GM11168 (cell line): ENCODE measurements around the gene RCAN1.
"Not testable (repeated sequence)": the region's sequence is repeated elsewhere in the genome, so short reads cannot be mapped to it uniquely, and the experiment has no call there.

Source experiments
- in situ Hi-C: fragments of 300-500 bp; cut with MboI; formaldehyde crosslinking; loops from one replicate; pipeline ENCODE4 v1.12.0; 2022; ENCODE audit warnings: low sequenced_read_pairs; ENCODE audit not compliant: unreplicated experiment

The RCAN1 gene

DNA sequence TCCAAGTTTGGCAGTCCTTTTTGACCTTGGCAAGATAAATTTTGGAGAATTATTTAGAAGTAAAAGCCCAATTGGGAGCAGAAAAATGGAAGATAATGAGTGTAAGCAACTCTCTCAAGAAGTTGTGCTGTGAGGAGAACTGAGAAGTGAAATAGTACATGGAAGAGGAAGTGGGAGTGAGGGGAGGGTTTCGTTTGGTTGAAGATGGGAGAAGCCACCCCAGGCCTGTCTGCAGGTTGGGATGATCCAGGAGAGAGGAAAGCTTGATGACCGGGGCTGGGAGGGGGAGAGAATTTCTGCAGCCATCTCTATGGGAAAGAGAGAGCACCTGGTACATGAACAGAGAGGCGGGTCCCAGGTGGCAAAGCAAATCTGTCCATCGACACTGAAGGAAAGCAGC lies 8.6 kb upstream of the RCAN1 start:
- in situ Hi-C loops: no loop called here

DNA sequence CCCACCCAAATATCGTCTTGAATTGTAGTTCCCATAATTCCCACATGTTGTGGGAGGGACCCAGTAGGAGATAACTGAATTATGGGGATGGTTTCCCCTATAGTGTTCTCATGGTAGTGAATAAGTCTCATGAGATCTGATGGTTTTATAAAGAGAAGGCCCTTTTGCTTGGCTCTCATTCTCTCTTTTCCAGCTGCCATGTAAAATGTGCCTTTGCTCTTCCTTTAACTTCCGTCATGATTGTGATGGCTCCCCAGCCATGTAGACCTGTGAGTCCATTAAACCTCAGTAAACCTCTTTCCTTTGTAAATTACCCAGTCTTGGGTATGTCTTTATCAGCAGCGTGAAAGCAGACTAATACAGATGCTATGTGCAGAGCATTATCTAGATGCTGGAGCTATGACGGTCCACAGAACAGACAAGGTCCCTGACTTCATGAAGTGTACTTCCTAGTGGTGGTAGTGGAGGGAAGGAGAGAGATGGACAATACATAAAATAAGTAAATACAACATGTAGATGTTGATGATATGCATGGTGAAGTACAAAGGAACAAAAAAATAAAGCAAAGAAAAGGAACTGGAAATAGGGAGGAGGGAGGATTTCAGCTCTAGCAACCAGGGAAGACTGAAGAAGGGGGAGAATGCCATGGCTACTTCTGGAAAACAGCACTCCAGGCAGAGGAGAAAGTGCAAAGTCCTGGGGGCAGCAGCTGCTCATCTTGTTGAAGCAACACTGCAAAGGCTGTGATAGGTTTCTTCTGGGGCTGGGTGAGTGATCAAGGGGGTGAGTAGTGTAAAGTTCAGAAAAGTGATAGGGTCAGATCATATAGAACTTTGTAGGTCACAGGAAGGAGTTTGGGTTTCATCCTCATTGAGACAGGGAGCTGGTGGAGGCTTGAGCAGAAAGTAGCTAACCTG lies 6.8 kb upstream of the RCAN1 start:
- in situ Hi-C loops: no loop called here

- in situ Hi-C loops: no loop called here
These were observed 5.1 kb upstream of the RCAN1 start for GRCh38 chr21:34619841-34620665.

DNA sequence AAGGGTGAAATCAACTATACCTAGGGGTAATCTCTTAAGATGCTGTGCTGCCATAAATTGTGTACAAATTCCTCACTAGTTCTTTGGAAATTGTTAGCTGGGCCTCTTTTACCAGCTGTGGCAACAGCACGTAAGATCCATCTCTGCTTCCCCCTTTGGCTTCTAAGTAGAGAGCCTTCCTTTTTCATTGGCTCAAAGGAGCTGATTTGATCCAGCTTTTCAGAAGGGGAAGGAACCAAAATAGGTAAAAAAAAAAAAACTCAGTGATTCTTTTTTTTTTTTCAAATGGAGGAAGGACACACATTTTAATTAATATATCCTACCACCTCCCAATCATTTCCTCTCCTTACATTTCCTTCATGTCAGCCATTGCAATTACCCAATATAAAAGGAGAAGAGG lies 4.0 kb upstream of the RCAN1 start:
- in situ Hi-C loops: no loop called here

GRCh38 chr21:34617753-34618339 lies 2.9 kb upstream of the RCAN1 start:
- in situ Hi-C loops: no loop called here

- in situ Hi-C loops: no loop called here
These were observed 538 bp upstream of the RCAN1 start for GRCh38 chr21:34615487-34615814.

GRCh38 chr21:34613679-34614627 lies 960 bp downstream of the RCAN1 start:
- in situ Hi-C loops: no loop called here

DNA sequence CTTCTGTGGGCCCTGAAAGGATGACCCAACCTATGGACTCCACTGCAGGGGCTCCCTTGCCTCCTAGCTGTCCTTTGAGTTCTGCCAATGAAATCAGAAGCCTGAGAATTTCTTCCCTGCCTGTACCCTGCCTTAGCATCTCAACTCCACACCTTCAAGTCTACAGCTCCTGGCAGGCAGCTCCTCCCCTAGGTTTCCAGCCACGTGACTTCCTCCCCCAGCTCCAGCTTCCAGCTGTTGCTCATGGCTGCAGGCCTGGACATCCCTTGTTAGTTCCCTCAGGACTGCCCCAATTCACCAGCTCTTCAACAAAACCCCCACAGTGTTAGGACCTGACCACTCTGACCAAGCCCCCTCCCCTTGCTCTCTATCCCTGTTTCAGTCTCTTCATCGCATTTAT lies 2.4 kb downstream of the RCAN1 start:
- in situ Hi-C loops: no loop called here

- in situ Hi-C loops: no loop called here
These were observed 2.9 kb downstream of the RCAN1 start for GRCh38 chr21:34612056-34612455.

- in situ Hi-C loops: no loop called here
These were observed 3.4 kb downstream of the RCAN1 start for GRCh38 chr21:34611528-34611927.

GRCh38 chr21:34609933-34610549 lies 4.9 kb downstream of the RCAN1 start:
- in situ Hi-C loops: no loop called here

GRCh38 chr21:34609244-34609932 lies 5.5 kb downstream of the RCAN1 start:
- in situ Hi-C loops: no loop called here

DNA sequence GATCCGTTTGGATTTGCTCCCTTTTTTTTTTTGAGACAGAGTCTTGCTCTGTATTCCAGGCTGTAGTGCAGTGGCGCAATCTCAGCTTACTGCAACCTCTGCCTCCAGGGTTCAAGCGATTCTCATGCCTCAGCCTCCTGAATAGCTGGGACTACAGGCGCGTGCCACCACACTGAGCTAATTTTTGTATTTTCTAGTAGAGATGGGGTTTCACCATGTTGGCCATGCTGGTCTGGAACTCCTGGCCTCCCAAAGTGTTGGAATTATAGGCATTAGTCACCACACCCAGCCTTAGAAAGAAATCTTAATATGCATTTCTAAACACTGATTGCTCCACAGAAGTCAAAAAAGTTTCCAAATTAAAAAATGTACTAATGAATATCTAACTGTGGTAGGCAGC lies 7.5 kb downstream of the RCAN1 start:
- in situ Hi-C loops: not testable (repeated sequence)

DNA sequence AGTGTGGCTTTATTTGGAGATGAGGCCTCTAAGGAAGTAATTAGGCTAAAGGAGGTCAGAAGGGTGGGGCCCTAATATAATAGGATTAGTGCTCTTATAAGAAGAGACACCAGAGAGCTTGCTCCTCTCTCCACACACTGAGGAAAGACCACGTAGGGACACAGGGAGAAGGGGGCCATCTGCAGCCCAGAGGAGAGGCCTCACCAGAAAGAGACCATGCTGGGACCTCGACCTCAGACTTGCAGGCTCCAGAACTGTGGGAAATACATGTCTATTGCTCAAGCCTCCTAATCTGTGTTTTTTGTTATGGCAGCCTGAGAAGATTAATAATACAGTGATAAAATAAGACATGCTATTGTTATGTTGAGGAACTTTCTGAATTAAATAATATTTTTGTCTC lies 8.3 kb downstream of the RCAN1 start:
- in situ Hi-C loops: no loop called here

DNA sequence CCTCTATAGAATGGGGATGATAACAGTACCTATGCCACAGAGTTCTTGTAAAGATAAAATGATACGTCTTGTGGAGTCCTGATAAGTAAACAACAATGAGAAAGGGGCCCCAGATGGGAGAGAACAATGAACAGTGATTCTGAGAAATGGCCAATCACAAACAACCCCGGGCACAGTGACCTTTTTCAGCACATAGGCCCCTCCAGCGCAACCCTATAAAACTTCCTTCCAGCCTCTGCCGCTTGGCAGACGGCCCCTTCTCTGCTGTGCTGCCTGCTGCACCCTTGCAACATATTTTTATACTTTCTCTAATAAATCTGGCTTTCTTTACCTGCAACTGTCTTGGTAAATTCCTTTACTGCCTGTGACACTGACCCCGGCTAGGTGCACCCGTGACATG lies 8.9 kb downstream of the RCAN1 start:
- in situ Hi-C loops: no loop called here

DNA sequence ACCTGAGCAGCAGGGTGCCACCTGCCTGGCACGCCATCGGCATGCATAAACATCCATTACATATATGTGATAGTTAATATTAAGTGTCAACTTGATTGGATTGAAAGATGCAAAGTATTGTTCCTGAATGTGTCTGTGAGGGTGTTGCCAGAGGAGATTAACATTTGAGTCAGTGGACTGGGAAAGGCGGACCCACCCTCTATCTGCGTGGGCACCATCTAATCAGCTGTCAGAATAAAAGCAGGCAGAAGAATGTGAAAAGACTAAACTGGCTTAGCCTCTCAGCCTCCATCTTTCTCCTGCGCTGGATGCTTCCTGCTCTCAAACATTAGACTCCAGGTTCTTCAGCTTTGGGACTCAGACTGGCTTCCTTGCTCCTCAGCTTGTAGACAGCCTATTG lies 10.0 kb downstream of the RCAN1 start:
- in situ Hi-C loops: not testable (repeated sequence)

GRCh38 chr21:34604556-34604955 lies 10.4 kb downstream of the RCAN1 start:
- in situ Hi-C loops: no loop called here

DNA sequence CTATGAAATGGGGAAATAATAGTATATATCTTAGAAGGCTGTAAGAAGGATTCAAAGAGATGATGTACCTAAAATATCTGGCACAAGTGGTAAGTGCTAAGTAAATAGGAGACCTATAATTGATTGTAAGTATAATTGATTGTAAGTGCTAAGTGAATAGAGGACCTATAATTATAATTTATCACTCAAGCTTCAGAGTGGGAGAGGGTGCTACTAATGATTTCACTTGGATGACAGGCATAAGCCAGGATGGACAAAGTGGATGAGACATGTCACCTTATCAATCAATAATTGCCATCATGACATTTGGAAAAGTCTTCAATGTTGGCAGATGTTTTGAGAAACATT lies 11.2 kb downstream of the RCAN1 start:
- in situ Hi-C loops: no loop called here

- in situ Hi-C loops: no loop called here
These were observed 11.8 kb downstream of the RCAN1 start for GRCh38 chr21:34603002-34603709.
